SK-N-SH treated with all-trans-retinoic acid at 6 μM for 48 hours (cell line): ENCODE measurements around the gene ZNF765.

ENCODE experiments used
- BACH2 ChIP-seq: fragments of 250-450 bp; sonication (Bioruptor Pico); IDR thresholded peaks from 2 replicates; pipeline ENCODE4 v1.9.0; 2021; ENCODE audit warnings: mild to moderate bottlenecking, borderline replicate concordance
- CSDC2 ChIP-seq: fragments of 250-450 bp; sonication (Bioruptor Pico); IDR thresholded peaks from 2 replicates; pipeline ENCODE4 v1.5.0; 2020; ENCODE audit warnings: mild to moderate bottlenecking, moderate library complexity
- TF ChIP-seq, protein P1 (sequence below): fragments of 250-450 bp; sonication (Bioruptor Pico); IDR thresholded peaks from 2 replicates; pipeline ENCODE4 v1.8.0; 2020; ENCODE audit warnings: mild to moderate bottlenecking, moderate library complexity, borderline replicate concordance
- TF ChIP-seq, protein P2 (sequence below): fragments of 250-450 bp; sonication (Bioruptor Pico); IDR thresholded peaks from 2 replicates; pipeline ENCODE4 v1.5.1; 2021; ENCODE audit warnings: mild to moderate bottlenecking, moderate library complexity

DNA sequence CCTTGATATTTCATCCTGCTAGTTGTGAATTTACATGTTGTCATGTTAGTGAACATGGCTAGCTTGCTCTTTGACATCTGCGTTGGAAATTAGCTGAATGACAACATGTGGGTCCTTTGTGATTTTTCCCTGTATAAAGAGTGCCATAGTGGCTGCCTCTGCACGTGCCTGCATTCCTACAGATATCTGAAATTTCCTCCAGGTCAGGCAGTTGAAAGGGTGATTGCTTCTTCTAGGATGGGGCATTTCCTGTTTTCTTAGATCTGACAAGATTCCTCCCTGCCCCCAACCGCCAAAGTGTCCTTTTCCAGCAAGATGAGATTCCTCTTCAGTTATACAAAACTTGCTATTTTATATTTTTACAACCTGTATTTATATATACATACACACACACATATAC lies 20.7 kb upstream of the ZNF765 start:
- TF ChIP-seq, protein P1, sequence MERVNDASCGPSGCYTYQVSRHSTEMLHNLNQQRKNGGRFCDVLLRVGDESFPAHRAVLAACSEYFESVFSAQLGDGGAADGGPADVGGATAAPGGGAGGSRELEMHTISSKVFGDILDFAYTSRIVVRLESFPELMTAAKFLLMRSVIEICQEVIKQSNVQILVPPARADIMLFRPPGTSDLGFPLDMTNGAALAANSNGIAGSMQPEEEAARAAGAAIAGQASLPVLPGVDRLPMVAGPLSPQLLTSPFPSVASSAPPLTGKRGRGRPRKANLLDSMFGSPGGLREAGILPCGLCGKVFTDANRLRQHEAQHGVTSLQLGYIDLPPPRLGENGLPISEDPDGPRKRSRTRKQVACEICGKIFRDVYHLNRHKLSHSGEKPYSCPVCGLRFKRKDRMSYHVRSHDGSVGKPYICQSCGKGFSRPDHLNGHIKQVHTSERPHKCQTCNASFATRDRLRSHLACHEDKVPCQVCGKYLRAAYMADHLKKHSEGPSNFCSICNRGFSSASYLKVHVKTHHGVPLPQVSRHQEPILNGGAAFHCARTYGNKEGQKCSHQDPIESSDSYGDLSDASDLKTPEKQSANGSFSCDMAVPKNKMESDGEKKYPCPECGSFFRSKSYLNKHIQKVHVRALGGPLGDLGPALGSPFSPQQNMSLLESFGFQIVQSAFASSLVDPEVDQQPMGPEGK (CRISPR knock-in tag), result no peak
- TF ChIP-seq, protein P2, sequence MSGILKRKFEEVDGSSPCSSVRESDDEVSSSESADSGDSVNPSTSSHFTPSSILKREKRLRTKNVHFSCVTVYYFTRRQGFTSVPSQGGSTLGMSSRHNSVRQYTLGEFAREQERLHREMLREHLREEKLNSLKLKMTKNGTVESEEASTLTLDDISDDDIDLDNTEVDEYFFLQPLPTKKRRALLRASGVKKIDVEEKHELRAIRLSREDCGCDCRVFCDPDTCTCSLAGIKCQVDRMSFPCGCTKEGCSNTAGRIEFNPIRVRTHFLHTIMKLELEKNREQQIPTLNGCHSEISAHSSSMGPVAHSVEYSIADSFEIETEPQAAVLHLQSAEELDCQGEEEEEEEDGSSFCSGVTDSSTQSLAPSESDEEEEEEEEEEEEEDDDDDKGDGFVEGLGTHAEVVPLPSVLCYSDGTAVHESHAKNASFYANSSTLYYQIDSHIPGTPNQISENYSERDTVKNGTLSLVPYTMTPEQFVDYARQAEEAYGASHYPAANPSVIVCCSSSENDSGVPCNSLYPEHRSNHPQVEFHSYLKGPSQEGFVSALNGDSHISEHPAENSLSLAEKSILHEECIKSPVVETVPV (CRISPR knock-in tag), result no peak
- TF ChIP-seq CSDC2 (CRISPR knock-in tag) (no peak), BACH2 (no peak)
